HEK293 (cell line): ENCODE data around the gene SLC23A3.

Experiments used
- CTCF ChIA-PET: fragments of 350-600 bp; formaldehyde crosslinking; extraction: SDS; loops from one replicate; lab custom pipeline; 2021; ENCODE audit warnings: antibody characterized with exemption; lab: Yijun Ruan, JAX
- POLR2A ChIA-PET: fragments of 300-600 bp; formaldehyde crosslinking; extraction: SDS; loops from one replicate; lab custom pipeline; 2020; ENCODE audit warnings: antibody characterized with exemption, inconsistent platforms; lab: Yijun Ruan, JAX
- H3K27ac ChIP-seq: fragments of 200-500 bp; sonication (Bioruptor generic); 2 replicates; pipeline ENCODE4 v1.5.1; 2014; ENCODE audit warnings: low read depth, low read length, control low read depth, inconsistent platforms; ENCODE audit errors: extremely low read depth
- H3K36me3 ChIP-seq, 2 experiments: fragments of 200-500 bp in 1 of 2; sonication (Bioruptor generic) in 1 of 2; 1 replicate in 1 of 2; 2 replicates in 1 of 2; pipeline ENCODE4 v1.5.1; 2014 to 2017; ENCODE audit warnings: inconsistent platforms in 2 of 2, low read length in 2 of 2; ENCODE audit not compliant: control insufficient read depth in 2 of 2, insufficient read depth in 1 of 2
- H3K4me1 ChIP-seq: fragments of 200-500 bp; sonication (Bioruptor generic); 2 replicates; pipeline ENCODE4 v1.5.1; 2014; ENCODE audit warnings: mild to moderate bottlenecking, low read length, inconsistent platforms; ENCODE audit not compliant: control insufficient read depth, insufficient read depth
- H3K4me3 ChIP-seq: 2 replicates; pipeline ENCODE4 v1.5.1; 2011; ENCODE audit warnings: low read depth, mild to moderate bottlenecking, control low read depth, low read length, moderate library complexity
- H3K9me3 ChIP-seq: fragments of 200-500 bp; sonication (Bioruptor generic); 2 replicates; pipeline ENCODE4 v1.5.1; 2014; ENCODE audit warnings: low read depth, low read length, inconsistent platforms; ENCODE audit not compliant: control insufficient read depth, insufficient read depth
- FEZF1 ChIP-seq: fragments of 450-650 bp; formaldehyde crosslinking; IDR thresholded peaks from 2 replicates; pipeline ENCODE4 v1.5.1; 2016; ENCODE audit warnings: missing biosample characterization, missing genetic modification characterization
- KLF16 ChIP-seq: fragments of 450-650 bp; formaldehyde crosslinking; IDR thresholded peaks from 2 replicates; pipeline ENCODE4 v1.5.1; 2017; ENCODE audit warnings: missing biosample characterization, missing genetic modification characterization
- PATZ1 ChIP-seq: fragments of 450-650 bp; formaldehyde crosslinking; IDR thresholded peaks from 2 replicates; pipeline ENCODE4 v1.5.1; 2016; ENCODE audit warnings: missing biosample characterization, missing genetic modification characterization
- PRDM10 ChIP-seq: fragments of 450-650 bp; formaldehyde crosslinking; IDR thresholded peaks from 2 replicates; pipeline ENCODE4 v1.5.1; 2016; ENCODE audit warnings: missing biosample characterization, missing genetic modification characterization
- YY2 ChIP-seq: fragments of 450-650 bp; formaldehyde crosslinking; IDR thresholded peaks from 2 replicates; pipeline ENCODE4 v1.5.1; 2016; ENCODE audit warnings: missing biosample characterization, missing genetic modification characterization
- ZFP41 ChIP-seq: fragments of 450-650 bp; formaldehyde crosslinking; IDR thresholded peaks from 2 replicates; pipeline ENCODE4 v1.5.1; 2016; ENCODE audit warnings: missing biosample characterization, missing genetic modification characterization, borderline replicate concordance
- ZNF19 ChIP-seq: fragments of 450-650 bp; formaldehyde crosslinking; IDR thresholded peaks from 2 replicates; pipeline ENCODE4; 2016; ENCODE audit warnings: missing biosample characterization, missing genetic modification characterization, low read depth
- ZNF404 ChIP-seq: fragments of 450-650 bp; formaldehyde crosslinking; IDR thresholded peaks from 2 replicates; pipeline ENCODE4 v1.5.1; 2017; ENCODE audit warnings: missing biosample characterization, missing genetic modification characterization
- ZNF558 ChIP-seq: fragments of 450-650 bp; formaldehyde crosslinking; IDR thresholded peaks from 2 replicates; pipeline ENCODE4 v1.5.1; 2016; ENCODE audit warnings: missing biosample characterization, missing genetic modification characterization
- ZNF645 ChIP-seq: fragments of 450-650 bp; formaldehyde crosslinking; IDR thresholded peaks from 2 replicates; pipeline ENCODE4; 2016; ENCODE audit warnings: missing biosample characterization, missing genetic modification characterization
- ZNF654 ChIP-seq: fragments of 450-650 bp; formaldehyde crosslinking; IDR thresholded peaks from 2 replicates; pipeline ENCODE4 v1.5.1; 2016; ENCODE audit warnings: low read depth, missing biosample characterization, missing genetic modification characterization
- ZNF701 ChIP-seq: fragments of 450-650 bp; formaldehyde crosslinking; IDR thresholded peaks from 2 replicates; pipeline ENCODE4 v1.5.1; 2016; ENCODE audit warnings: missing biosample characterization, missing genetic modification characterization
- ZSCAN23 ChIP-seq: fragments of 450-650 bp; formaldehyde crosslinking; IDR thresholded peaks from 2 replicates; pipeline ENCODE4 v1.5.1; 2016; ENCODE audit warnings: missing biosample characterization, missing genetic modification characterization

The SLC23A3 gene

DNA sequence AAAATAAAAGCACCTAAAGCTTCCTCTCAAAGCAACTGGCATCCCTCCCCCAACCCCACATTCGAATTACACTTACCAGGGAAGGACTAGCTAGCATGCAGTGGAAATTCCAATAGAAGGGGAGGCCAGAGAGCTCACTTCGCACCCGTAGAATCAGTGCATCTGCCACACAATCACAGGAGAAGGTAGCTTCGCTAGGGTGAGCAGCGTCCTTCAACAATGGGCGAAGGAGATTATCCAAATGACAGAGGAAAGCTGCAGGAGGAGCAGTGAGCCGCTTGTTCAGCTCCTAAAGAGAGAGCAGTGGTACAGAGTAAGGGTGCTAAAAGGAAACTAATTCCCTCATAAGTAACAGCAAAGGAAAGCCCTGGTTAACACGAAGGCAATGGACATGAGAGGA lies 12.4 kb downstream of the SLC23A3 start:
- H3K9me3 ChIP-seq, result no peaks in the 10 kb centered on the region
- H3K4me1 ChIP-seq, result peaks cover 5% of the 10 kb centered on the region; the same call in 1 of the 2 replicates
- H3K36me3 ChIP-seq, result peaks cover 3 to 29% of the 10 kb centered on the region in 2 experiments
- ChIA-PET CTCF (interaction anchor here (0.6 to 9.1 kb wide), 17 partner anchors 14 to 372 kb away, joined by 3 to 123 read pairs (median 6); partner anchors contain the start of gene SLC23A3), POLR2A (no interaction called here)
- no peak overlapping the region for H3K4me3 ChIP-seq
- no peak overlapping the region for H3K27ac ChIP-seq
- TF ChIP-seq ZNF404 (tag by site-specific recombination) (no peak), FEZF1 (tag by site-specific recombination) (no peak), KLF16 (tag by site-specific recombination) (no peak), ZNF645 (tag by site-specific recombination) (no peak)
- TF ChIP-seq, all 188 proteins: peak for 0

GRCh38 chr2:219155054-219155644 lies 14.7 kb downstream of the SLC23A3 start:
- Histone ChIP-seq H3K4me1 (0 out of 2 replicates have a peak, but pooled peaks cover 2% of the 10 kb centered on the region), H3K36me3 (peaks cover 6 to 29% of the 10 kb centered on the region in 2 experiments), H3K9me3 (no peaks in the 10 kb centered on the region), H3K27ac (no peak overlapping the region), H3K4me3 (no peak overlapping the region)
- POLR2A ChIA-PET, result interaction anchor here (1.0 kb wide), 1 partner anchor 125 kb away, joined by 5 read pairs; no protein-coding TSS in a partner anchor
- CTCF ChIA-PET, result interaction anchor here (0.6 to 9.1 kb wide), 53 partner anchors 9 to 882 kb away, joined by 3 to 123 read pairs (median 5); partner anchors contain the start of genes CNPPD1 and IHH
- TF ChIP-seq ZNF558, result no peak
- TF ChIP-seq PRDM10 (tag by site-specific recombination), result peak; percentile 86
- peak; percentile 56 for TF ChIP-seq ZNF654 (tag by site-specific recombination)

- ChIA-PET POLR2A (no interaction called here), CTCF (interaction anchor here (0.5 to 8.0 kb wide), 6 partner anchors 10 to 145 kb away, joined by 3 to 119 read pairs (median 6); no protein-coding TSS in a partner anchor)
- H3K27ac ChIP-seq, result no peak overlapping the region
These were observed 20.2 kb downstream of the SLC23A3 start for GRCh38 chr2:219149667-219150066.

More at GRCh38 chr2:219149667-219150066, 20.2 kb downstream of the SLC23A3 start:
- Histone ChIP-seq H3K4me1 (peaks cover 6% of the 10 kb centered on the region; the same call in 1 of the 2 replicates), H3K36me3 (peaks cover 6 to 35% of the 10 kb centered on the region in 2 experiments; a peak in 2 of 3 replicates), H3K4me3 (no peak overlapping the region), H3K9me3 (no peaks in the 10 kb centered on the region)
- TF ChIP-seq ZNF19 (no peak), ZNF701 (tag by site-specific recombination) (no peak), ZSCAN23 (no peak), PATZ1 (no peak), YY2 (tag by site-specific recombination) (no peak), ZFP41 (tag by site-specific recombination) (no peak)
